Measurements from ENCODE around the gene DYRK3.
"Not testable (repeated sequence)": the region's sequence is repeated elsewhere in the genome, so short reads cannot be mapped to it uniquely, and the experiment has no call there.

DYRK3 gene

GRCh38 chr1:206635080-206635977, at the start of gene DYRK3:
TSS of gene DYRK3 (plus strand) at chr1:206635536. CDS start at chr1:206635704, 168 bp downstream.
- DNase-seq, result peak; percentile 97 to 99 (median 98)

- DNase-seq, result no peak
Observed at GRCh38 chr1:206586501-206587445, 48.6 kb upstream of the DYRK3 start.

GRCh38 chr1:206587904-206588303, 47.4 kb upstream of the DYRK3 start:
- no peak for DNase-seq

GRCh38 chr1:206588492-206588891, 46.8 kb upstream of the DYRK3 start:
- DNase-seq, result no peak

GRCh38 chr1:206589206-206589605, 46.1 kb upstream of the DYRK3 start:
- no peak for DNase-seq

GRCh38 chr1:206590025-206590758, 45.1 kb upstream of the DYRK3 start:
- DNase-seq, result peak; percentile 61 to 81 (median 69)

GRCh38 chr1:206591226-206591625, 44.1 kb upstream of the DYRK3 start:
- no peak for DNase-seq

GRCh38 chr1:206591696-206592095, 43.6 kb upstream of the DYRK3 start:
- no peak for DNase-seq

GRCh38 chr1:206593351-206593925, 41.9 kb upstream of the DYRK3 start:
- no peak for DNase-seq

- no peak for DNase-seq
Observed at GRCh38 chr1:206595581-206596318, 39.6 kb upstream of the DYRK3 start.

GRCh38 chr1:206596319-206596666, 39.0 kb upstream of the DYRK3 start:
- DNase-seq, result no peak

- DNase-seq, result no peak
Observed at GRCh38 chr1:206600527-206600926, 34.8 kb upstream of the DYRK3 start.

- DNase-seq, result no peak
Observed at GRCh38 chr1:206604861-206605260, 30.5 kb upstream of the DYRK3 start.

GRCh38 chr1:206606867-206607266, 28.5 kb upstream of the DYRK3 start:
- DNase-seq, result no peak

GRCh38 chr1:206608108-206608698, 27.1 kb upstream of the DYRK3 start:
- peak; percentile 53 to 67 (median 63) for DNase-seq

- DNase-seq, result no peak
Observed at GRCh38 chr1:206609229-206609991, 25.9 kb upstream of the DYRK3 start.

GRCh38 chr1:206612129-206612876, 23.0 kb upstream of the DYRK3 start, which contains the start of gene EIF2D:
TSS of gene EIF2D (minus strand) at chr1:206612465. CDS start at chr1:206612342, 123 bp downstream.
- peak; percentile 94 to 99 (median 98) for DNase-seq

GRCh38 chr1:206626396-206626795, 8.9 kb upstream of the DYRK3 start:
- DNase-seq, result not testable (repeated sequence)

GRCh38 chr1:206628916-206629315, 6.4 kb upstream of the DYRK3 start:
- DNase-seq, result no peak

All from suppressor macrophage treated with lipopolysaccharide for 1 hour (primary cell).